ENCODE data around the gene ZNF777. TPM values are rescaled to one million over a fixed set of nuclear protein-coding genes. Genes with fewer than 3 reads are reported as not detected.

Gene ZNF777
- total RNA-seq, 2 experiments from 2014 or later, result 14.5 to 14.8 TPM

GRCh38 chr7:149478754-149479153 lies 17.9 kb upstream of the ZNF777 start:
- Histone ChIP-seq H3K27me3 (ENCODE audit: control insufficient read depth in 1 of 2, insufficient read depth in 2 of 2, low read length in 2 of 2) (no peaks in the 10 kb centered on the region), H3K27ac (ENCODE audit: low read depth in 1 of 2, low read length in 2 of 2) (no peak overlapping the region), H3K4me3 (ENCODE audit: low read length) (no peak overlapping the region), H3K4me1 (ENCODE audit: insufficient read depth, low read length) (no peaks in the 10 kb centered on the region), H3K9me3 (ENCODE audit: control insufficient read depth in 1 of 2, insufficient read depth in 1 of 2, low read length in 2 of 2) (no peaks in the 10 kb centered on the region), H3K36me3 (ENCODE audit: insufficient read depth, low read length) (peaks cover 48% of the 10 kb centered on the region)
- intact Hi-C loops (cut with DNase I, micrococcal nuclease), result no loop called here
- Mint-ChIP-seq H3K4me1 (ENCODE audit: low read depth) (no peaks in the 10 kb centered on the region), H3K9me3 (no peaks in the 10 kb centered on the region), H3K27ac (no peak overlapping the region), H3K27me3 (no peaks in the 10 kb centered on the region), H3K36me3 (ENCODE audit: low read depth) (peaks cover 77% of the 10 kb centered on the region), H3K4me3 (no peak overlapping the region)
- TF ChIP-seq, protein P1, sequence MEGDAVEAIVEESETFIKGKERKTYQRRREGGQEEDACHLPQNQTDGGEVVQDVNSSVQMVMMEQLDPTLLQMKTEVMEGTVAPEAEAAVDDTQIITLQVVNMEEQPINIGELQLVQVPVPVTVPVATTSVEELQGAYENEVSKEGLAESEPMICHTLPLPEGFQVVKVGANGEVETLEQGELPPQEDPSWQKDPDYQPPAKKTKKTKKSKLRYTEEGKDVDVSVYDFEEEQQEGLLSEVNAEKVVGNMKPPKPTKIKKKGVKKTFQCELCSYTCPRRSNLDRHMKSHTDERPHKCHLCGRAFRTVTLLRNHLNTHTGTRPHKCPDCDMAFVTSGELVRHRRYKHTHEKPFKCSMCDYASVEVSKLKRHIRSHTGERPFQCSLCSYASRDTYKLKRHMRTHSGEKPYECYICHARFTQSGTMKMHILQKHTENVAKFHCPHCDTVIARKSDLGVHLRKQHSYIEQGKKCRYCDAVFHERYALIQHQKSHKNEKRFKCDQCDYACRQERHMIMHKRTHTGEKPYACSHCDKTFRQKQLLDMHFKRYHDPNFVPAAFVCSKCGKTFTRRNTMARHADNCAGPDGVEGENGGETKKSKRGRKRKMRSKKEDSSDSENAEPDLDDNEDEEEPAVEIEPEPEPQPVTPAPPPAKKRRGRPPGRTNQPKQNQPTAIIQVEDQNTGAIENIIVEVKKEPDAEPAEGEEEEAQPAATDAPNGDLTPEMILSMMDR (IDR thresholded peaks at IDR 0.05), result no peak
- ChIA-PET POLR2A (no interaction called here), CTCF (no interaction called here)
- ATAC-seq (ENCODE audit: poor library complexity), result no peak
- DNase-seq, result no peak

DNA sequence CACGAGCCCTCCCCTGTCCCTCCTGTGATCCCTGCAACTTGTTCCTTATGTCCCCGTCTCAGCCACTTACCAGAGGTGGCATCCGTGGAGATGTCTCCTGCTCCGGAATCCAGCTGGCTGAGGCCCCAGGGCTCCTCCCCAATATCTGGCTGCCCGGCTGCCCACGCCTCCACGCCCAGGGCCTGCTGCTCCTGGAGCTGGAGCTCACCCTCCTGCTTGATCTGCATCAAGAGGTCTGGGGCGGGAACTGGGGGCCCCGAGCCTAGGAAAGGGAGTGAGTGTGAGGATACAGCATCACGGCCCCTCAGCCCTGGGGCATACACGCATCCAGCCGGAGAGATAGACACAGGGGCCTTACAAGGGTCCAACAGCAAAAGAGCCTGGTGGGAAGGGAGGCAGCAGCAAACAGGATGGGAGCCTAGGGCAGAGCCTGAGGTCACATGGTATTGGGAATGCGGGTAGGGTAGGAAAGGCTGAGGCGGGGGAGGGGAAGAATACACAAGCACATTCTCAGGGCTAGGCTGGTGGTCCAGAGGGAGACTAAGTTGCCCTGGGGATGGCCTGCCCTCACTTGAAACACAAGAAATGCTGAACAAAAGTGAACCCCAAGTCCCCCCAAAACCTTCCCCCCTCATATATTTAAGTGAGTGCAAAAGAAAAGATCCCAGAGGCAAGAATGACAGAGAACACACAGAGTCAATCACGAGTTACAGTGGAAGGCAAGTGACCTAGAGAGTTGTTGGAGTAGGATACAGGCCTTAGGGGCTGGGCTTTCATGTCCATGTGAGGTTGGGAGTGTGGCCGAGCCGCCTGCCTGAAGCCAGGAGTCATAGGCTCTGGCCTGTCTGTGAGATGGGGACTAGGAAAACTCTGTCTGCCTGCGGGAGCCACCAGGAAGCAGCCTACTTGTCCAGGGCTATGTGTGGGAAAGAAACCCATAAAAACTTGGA lies 16.9 kb upstream of the ZNF777 start:
- no peaks in the 10 kb centered on the region for H3K27me3 ChIP-seq (ENCODE audit: control insufficient read depth in 1 of 2, insufficient read depth in 2 of 2, low read length in 2 of 2)
- H3K27me3 Mint-ChIP-seq, result no peaks in the 10 kb centered on the region
- CTCF ChIA-PET, result no interaction called here
- POLR2A ChIA-PET, result no interaction called here
- H3K4me3 Mint-ChIP-seq, result no peak overlapping the region
- intact Hi-C loops (cut with DNase I, micrococcal nuclease), result no loop called here
- no peaks in the 10 kb centered on the region for H3K4me1 ChIP-seq (ENCODE audit: insufficient read depth, low read length)
- H3K36me3 ChIP-seq (ENCODE audit: insufficient read depth, low read length), result peaks cover 56% of the 10 kb centered on the region
- no peak overlapping the region for H3K27ac Mint-ChIP-seq
- DNase-seq (peak in 1 of 14 experiments; percentile 5), ATAC-seq (ENCODE audit: poor library complexity) (no peak)
- no peaks in the 10 kb centered on the region for H3K9me3 Mint-ChIP-seq
- no peaks in the 10 kb centered on the region for H3K9me3 ChIP-seq (ENCODE audit: control insufficient read depth in 1 of 2, insufficient read depth in 1 of 2, low read length in 2 of 2)
- TF ChIP-seq, protein P1 (IDR thresholded peaks at IDR 0.05), result no peak
- H3K4me3 ChIP-seq (ENCODE audit: low read length), result no peak overlapping the region
- H3K36me3 Mint-ChIP-seq (ENCODE audit: low read depth), result peaks cover 84% of the 10 kb centered on the region
- no peaks in the 10 kb centered on the region for H3K4me1 Mint-ChIP-seq (ENCODE audit: low read depth)
- H3K27ac ChIP-seq (ENCODE audit: low read depth in 1 of 2, low read length in 2 of 2), result no peak overlapping the region

DNA sequence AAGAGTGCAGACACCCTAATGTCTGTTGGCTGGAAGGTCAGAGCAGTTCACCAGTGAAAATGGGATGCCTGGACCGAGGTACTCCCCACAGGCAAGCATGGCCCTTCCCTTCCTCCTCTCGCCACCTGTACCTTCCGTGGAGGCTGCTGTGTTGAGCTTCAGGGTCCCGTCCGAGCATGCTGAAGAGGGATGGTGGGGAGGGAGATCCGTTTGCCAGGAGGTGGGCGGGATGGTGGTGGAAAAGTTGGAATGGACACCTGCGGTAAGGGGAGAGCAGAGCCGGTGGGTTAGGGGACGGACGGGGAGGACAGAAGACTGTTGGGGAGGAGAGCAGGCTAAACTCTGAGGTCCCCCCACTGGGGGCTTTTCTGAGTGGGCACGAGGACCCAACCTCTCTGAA lies 15.9 kb upstream of the ZNF777 start:
- Histone ChIP-seq H3K4me3 (ENCODE audit: low read length) (no peak overlapping the region), H3K27me3 (ENCODE audit: control insufficient read depth in 1 of 2, insufficient read depth in 2 of 2, low read length in 2 of 2) (no peaks in the 10 kb centered on the region), H3K4me1 (ENCODE audit: insufficient read depth, low read length) (no peaks in the 10 kb centered on the region), H3K27ac (ENCODE audit: low read depth in 1 of 2, low read length in 2 of 2) (no peak overlapping the region), H3K9me3 (ENCODE audit: control insufficient read depth in 1 of 2, insufficient read depth in 1 of 2, low read length in 2 of 2) (no peaks in the 10 kb centered on the region), H3K36me3 (ENCODE audit: insufficient read depth, low read length) (peaks cover 61% of the 10 kb centered on the region)
- H3K36me3 Mint-ChIP-seq (ENCODE audit: low read depth), result peaks cover 87% of the 10 kb centered on the region
- H3K27ac Mint-ChIP-seq, result no peak overlapping the region
- ChIA-PET CTCF (no interaction called here), POLR2A (no interaction called here)
- H3K4me3 Mint-ChIP-seq, result no peak overlapping the region
- intact Hi-C loops (cut with DNase I, micrococcal nuclease), result no loop called here
- ATAC-seq (ENCODE audit: poor library complexity), result no peak
- DNase-seq, result no peak
- H3K27me3 Mint-ChIP-seq, result no peaks in the 10 kb centered on the region
- no peaks in the 10 kb centered on the region for H3K9me3 Mint-ChIP-seq
- TF ChIP-seq, protein P1 (IDR thresholded peaks at IDR 0.05), result no peak
- no peaks in the 10 kb centered on the region for H3K4me1 Mint-ChIP-seq (ENCODE audit: low read depth)

Data from CD4-positive, alpha-beta T cell (primary cell).